IPS-18c (cell line): ENCODE measurements around the gene GLT1D1.

Experiments used
- H3K4me3 ChIP-seq: 2 replicates; pipeline ENCODE4 v1.7.0; 2013; ENCODE audit warnings: low read depth, mild to moderate bottlenecking, low read length, moderate library complexity; ENCODE audit not compliant: insufficient read depth
- H3K9me3 ChIP-seq: one replicate; pipeline ENCODE4 v1.6.1; 2013; ENCODE audit warnings: mild to moderate bottlenecking, low read length, moderate library complexity; ENCODE audit not compliant: control insufficient read depth, insufficient read depth

The GLT1D1 gene

DNA sequence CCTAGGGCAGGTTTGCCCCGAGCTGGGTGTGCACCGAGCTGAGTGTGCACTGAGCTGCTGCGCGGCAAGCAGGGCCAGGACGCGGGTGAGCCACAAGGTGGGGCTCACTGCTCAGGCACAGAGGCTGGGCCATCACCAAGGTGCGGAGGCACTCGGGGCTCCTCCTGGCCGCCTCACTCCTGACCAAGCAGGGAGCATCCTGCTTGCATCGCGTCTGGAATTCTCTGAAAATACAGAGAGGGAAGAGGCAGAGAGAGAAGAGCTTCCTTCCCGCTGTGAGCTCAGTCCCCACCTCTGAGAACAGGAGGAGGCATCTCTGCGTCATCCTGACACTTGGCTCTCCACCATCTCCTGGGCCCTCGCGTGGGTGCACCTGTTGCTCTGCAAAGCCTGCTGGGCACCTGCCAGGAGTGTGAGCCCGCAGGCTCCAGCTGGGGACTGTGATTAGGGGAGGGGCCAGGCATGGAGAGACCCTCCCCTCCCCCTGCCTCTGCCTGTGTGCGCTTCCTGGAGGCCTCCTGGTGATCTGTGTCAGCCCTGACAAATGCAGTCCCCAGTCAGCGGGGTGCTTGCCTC lies 116.3 kb downstream of the GLT1D1 start:
- Histone ChIP-seq H3K4me3 (peak overlapping the region; percentile 44; the same call in 1 of the 2 replicates), H3K9me3 (peaks cover 2% of the 10 kb centered on the region)

DNA sequence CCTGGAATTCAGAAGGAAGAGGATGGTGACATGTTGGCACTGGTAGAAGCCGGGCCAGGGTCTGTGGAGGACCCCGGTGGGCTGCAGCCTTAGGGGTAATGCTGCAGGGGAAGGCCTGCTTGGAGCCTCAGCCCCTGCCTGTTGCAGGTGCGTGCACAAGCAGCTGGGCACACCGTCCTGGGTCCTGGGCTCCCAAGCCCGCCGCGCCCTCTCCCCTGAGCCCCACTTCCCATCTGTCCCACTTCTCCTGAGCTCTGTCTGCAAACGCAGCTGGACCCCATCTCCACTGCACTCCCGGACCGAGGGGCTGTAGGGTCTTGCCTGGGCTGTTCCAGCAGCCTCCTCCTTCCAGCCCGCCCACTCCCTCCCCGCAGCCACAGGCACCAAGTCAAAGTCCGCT lies 116.8 kb downstream of the GLT1D1 start:
- peak overlapping the region; percentile 44 for H3K4me3 ChIP-seq

DNA sequence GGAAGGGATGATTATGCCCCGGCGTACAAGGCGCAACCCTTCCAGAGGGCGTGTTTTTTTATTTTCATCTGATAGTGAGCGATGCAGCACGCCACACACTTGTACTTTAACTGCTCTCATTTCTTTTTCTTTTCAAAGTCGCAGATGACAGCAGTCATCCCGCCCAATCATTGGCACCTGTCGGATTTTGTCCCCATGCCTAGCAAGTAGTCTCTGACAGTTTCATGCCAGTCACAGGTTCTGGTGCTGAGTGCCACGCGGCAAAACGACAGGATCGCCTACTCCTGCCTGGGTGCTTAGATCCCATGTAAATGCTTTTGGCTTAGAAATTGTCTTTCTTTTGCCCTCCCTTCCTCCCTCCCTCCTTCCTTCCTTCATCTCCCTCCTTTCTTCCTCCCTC lies 117.7 kb downstream of the GLT1D1 start:
- H3K4me3 ChIP-seq = no peak overlapping the region
- H3K9me3 ChIP-seq = no peaks in the 10 kb centered on the region

More for the DNA sequence above, 116.8 kb downstream of the GLT1D1 start:
- no peaks in the 10 kb centered on the region for H3K9me3 ChIP-seq

DNA sequence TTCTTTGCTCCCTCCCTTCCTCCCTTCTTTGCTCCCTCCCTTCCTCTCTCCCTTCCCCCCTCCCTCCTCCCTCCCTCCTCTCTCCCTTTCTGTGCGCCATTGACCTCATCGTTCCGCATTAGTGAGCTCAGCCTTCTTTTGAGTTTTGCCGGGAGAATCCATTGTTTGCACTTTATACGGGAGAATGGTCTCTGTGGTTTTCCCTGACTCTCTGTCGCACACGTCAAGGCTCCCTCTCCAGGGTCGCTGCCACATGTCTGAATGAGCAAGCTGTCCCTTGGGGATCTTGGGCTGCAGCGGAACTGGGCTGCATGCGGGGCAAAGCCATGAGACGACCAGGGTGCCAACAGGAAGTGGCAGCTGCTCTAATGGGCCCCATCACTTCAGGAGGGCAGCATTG lies 118.5 kb downstream of the GLT1D1 start:
- Histone ChIP-seq H3K9me3 (no peaks in the 10 kb centered on the region), H3K4me3 (no peak overlapping the region)

DNA sequence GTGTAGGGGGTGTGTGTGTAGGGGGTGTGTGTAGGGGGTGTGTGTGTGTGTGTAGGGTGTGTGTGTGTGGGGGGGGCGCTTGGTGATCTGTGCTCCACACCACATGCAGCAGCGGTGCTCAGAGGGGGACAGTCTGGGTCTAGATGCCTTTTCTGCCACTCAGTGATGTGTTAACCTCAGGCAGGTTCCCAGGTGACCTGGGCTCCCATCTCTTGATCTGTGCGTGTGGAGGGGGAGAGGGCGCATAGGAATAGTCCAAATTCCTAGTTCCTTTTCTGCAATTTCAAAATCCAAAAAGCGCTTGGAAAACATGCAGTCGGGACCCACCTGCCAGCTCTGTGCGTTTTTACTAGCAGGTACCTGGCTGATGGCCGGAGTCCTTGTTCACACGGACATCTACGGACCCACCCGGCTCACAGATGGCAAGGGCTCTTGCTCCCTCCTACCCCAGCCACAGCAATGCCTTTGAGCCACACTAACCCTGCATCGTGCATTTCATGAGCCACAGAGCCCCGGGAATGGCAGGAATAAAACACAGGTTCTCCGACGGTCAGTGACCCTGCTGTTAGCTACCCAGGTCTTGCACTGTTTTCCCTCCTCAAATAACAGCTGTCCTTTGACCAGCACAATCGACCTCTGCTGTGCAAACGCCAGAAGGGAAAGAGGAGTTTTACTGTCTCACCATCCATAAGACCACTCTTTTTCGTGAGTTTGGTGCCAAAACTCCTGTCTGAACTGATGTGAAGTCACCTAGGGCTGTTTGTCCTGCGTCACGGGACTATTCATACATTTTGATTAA lies 120.8 kb downstream of the GLT1D1 start:
- Histone ChIP-seq H3K9me3 (no peaks in the 10 kb centered on the region), H3K4me3 (no peak overlapping the region)

DNA sequence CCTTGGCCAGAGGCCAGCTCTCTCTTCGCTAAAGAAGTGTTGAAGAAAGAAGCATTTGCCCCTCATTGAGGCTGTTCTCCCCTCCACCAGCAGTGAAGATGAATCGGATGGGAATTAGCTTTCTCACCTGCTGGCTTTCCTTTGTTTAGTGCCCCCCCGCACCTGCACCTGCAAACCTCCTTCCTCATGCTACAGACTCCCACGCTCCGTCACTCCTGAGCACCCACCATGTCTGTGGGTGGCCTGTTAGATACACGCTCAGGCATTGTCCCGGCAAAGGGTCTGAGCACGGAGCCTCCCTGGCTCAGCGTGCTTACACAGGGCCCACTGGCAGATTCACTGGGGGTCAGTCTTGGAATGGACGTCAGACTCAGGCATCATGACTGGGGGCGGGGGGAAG lies 121.6 kb downstream of the GLT1D1 start:
- Histone ChIP-seq H3K9me3 (no peaks in the 10 kb centered on the region), H3K4me3 (no peak overlapping the region)

DNA sequence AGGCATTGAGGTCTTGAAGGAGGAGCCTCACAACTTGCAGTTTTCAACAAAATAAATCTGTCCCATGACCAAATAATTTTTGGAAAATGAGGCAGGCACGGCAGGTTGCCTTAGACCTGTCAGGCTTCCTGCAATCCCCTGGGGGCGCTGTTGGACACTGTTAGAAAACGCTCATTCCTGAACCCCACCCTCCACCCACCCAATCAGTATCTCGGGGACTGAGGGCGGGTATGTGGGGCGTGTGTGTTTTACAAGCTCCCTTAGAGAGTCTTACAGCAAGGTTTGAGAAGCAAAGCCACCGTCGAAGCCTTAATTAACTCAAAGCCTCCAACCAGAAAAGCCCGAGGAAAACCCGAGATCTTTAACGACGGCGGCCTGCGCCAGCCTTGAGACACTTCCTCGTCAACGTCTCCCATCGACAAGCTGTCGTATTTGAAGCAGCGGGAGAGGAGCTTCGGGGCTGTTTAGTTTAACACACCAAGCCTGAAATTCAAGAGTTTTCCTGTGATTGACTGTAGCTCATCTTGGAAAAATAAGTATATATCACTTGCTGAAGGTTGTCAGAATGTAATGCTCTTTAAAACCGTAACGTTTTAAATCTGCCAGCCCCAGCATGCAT lies 123.0 kb downstream of the GLT1D1 start:
- no peak overlapping the region for H3K4me3 ChIP-seq
- H3K9me3 ChIP-seq = no peaks in the 10 kb centered on the region

DNA sequence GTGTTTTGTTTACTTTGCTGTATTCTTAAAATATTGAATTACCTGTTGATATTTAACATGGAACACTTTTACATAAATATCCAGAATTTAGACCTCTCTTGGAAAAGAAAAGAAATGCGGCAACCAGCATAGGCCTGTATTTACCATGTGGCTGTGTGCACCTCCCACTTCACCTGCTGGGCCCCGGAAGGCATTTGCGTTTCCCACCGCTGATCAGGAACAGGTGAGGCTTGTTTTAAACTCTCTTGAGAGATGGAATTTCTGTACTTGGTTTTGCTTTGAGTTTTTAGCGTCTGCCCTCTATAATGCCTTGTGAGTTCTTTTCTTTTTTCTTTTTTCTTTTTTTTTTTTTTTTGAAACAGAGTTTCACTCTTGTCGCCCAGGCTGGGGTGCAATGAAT lies 124.2 kb downstream of the GLT1D1 start:
- no peaks in the 10 kb centered on the region for H3K9me3 ChIP-seq
- H3K4me3 ChIP-seq = no peak overlapping the region

DNA sequence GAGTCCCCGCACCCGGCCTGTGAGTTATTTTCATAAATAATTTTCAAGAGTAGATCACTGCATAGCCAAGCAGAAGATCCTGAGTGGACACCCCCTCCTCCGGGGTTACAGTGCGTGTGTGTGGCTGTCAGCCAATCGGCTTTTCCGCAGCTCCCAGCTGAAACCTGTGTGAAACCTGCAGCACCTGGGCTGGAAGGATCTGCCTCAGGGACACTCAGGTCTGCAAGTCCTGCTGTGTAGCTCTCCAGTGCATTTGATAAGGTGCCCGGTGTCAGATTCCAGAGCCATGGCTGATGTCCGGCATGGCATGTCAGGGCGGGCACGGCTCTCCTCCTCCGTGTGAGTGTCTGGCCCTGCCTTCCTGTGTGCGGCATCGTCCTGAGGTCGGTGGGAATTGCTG lies 124.8 kb downstream of the GLT1D1 start:
- H3K9me3 ChIP-seq = no peaks in the 10 kb centered on the region
- no peak overlapping the region for H3K4me3 ChIP-seq

DNA sequence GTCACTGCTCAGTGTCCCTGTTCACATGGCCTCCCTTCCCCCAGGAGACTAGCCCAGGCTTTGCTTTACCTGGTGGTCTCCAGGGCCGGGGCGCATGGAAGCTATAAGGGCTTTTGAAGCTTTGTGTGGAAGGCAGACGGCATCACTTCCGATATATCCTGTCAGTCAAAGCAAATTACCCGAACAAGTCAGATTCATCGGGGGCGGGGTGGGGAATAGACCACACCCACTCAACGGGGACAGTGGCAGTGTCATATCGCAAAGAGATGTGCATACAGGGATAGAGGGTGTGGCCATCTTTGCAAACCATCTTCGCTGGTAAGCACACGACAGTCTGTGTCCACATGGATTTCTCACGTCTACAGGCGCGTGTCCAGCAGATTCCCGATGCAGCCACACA lies 127.3 kb downstream of the GLT1D1 start:
- Histone ChIP-seq H3K9me3 (no peaks in the 10 kb centered on the region), H3K4me3 (no peak overlapping the region)

DNA sequence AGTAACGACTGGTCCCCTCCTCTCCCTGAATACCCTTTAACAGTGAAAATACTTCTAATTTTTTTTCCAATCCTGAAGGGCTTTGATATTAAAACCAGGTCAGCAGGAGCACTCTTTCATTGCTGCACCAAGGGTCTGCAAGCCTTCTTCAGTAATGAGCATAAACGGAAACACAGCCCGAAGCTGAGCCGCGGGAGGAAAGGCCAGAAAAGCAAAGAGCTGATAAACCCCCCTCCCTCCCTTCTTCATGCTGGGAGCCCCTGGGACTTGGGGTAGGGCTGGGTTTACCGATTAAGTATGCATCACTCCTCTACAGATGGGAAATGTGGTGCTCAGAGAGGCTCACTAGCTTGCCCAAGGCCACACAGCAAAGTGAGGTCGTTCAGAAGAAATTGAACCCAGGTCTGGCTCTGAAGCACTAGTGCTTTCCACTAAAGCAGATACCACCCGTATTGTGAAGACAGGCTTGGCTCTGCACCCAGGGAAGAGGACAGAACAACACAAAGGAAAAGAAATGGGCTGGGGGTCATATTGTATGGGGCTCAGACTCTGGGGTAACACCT lies 128.8 kb downstream of the GLT1D1 start:
- H3K9me3 ChIP-seq = no peaks in the 10 kb centered on the region

DNA sequence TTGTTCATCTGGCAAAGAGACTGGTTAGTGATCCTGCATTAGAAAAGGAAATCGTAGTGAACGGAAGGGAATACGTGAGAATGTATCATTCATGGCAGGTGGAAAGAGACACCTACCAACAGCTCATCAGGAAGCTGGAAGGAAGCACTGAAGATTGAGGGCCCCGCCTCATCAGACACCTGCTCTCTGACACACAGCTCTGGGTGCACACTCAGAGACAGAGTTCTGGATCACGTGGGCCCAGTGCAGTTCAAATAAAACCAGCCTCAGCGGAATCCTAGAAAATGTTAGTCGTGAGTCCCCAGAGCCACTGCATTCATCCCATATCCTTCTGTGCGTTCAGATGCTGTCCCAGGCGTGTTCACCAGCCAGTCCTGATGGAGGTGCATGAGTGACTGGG lies 129.7 kb downstream of the GLT1D1 start:
- H3K9me3 ChIP-seq = no peaks in the 10 kb centered on the region

More for the DNA sequence above, 128.8 kb downstream of the GLT1D1 start:
- H3K4me3 ChIP-seq = no peak overlapping the region

DNA sequence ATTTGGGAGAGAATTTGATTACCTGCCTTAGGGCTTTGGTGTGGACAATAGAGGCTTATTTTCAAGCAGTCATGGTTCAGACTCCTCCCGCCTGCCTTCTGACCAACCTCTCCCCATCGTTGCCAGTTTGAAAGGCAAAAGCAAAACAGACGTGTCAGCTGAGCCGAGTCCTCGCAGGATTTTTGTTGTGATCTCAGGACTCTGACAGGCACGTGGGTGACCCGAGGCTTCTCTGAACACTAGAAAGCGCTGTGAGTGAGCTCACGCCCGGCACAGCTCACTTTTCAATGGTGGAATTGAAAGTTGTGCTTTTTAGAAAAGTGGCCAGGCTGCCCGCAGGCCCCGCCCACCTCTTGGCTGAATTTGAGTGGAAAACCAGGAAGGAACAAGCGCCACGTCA lies 130.1 kb downstream of the GLT1D1 start:
- Histone ChIP-seq H3K9me3 (no peaks in the 10 kb centered on the region), H3K4me3 (no peak overlapping the region)

More for the DNA sequence above, 129.7 kb downstream of the GLT1D1 start:
- H3K4me3 ChIP-seq = no peak overlapping the region

DNA sequence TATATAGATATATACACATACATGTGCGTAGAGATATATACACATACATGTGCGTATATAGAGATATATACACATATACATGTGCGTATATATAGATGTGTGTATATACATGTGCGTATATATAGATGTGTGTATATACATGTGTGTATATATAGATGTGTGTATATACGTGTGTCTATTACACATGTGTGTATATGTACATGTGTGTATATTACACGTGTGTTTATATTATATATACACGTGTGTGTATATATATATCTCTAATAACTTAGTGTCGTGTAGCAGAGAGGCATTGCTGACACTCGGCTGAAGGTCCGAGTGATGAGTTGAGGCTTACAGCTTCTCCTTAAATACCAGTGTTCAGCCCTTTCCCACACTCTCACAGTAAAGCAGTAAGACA lies 133.7 kb downstream of the GLT1D1 start:
- H3K4me3 ChIP-seq = no peak overlapping the region
- no peaks in the 10 kb centered on the region for H3K9me3 ChIP-seq

DNA sequence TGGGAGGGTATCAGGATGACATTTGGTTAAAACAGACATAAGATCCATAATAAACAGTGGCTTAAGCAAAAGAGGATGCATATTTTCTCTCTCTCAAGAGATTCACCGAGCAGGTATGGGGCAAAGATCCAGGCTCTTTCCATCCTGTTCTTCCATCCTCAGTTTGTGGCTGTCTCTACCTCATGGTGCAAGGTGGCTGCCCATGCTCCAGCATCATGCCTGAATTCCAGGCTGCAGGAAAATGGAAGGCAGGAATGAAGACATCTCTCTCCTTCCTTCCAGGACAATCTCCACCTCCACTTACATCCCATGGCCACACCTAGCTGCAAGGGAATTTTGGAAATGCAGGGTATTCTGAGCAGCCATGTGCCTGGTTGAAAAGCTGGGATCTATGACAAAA lies 136.0 kb downstream of the GLT1D1 start:
- no peak overlapping the region for H3K4me3 ChIP-seq
- H3K9me3 ChIP-seq = no peaks in the 10 kb centered on the region

DNA sequence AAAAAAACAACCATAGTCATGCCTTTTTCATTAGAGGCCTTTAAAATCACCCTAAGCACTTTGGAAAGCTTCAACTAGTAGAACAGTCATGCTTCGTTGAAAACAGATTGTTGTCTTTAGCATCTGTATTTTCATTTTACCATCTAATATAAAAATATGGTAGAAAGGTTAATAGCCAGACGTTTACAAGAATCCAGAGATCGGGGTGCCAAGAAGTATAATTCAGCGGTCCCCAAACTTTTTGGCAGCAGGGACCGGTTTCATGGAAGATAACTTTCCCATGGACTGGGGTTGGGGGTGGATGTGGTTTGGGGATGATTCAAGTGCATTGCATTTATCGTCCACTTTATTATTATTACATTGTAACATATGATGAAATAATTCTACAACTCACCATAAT lies 138.4 kb downstream of the GLT1D1 start:
- Histone ChIP-seq H3K4me3 (no peak overlapping the region), H3K9me3 (no peaks in the 10 kb centered on the region)

DNA sequence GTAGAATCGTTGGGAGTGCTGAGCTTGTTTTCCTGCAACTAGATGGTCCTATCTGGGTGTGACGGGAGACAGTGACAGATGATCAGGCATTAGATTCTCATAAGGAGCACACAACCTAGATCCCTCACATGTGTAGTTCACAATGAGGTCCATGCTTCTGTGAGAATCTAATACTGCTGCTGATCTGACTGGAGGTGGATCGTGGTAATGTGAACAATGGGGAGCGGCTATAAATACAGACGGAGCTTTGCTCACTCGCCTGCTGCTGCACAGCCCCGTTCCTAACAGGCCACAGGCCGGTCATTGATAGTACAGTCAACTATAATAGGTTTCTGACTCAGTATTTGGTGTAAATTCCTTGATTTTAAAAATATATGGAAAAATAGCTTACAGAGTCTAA lies 138.8 kb downstream of the GLT1D1 start:
- no peaks in the 10 kb centered on the region for H3K9me3 ChIP-seq
- no peak overlapping the region for H3K4me3 ChIP-seq

DNA sequence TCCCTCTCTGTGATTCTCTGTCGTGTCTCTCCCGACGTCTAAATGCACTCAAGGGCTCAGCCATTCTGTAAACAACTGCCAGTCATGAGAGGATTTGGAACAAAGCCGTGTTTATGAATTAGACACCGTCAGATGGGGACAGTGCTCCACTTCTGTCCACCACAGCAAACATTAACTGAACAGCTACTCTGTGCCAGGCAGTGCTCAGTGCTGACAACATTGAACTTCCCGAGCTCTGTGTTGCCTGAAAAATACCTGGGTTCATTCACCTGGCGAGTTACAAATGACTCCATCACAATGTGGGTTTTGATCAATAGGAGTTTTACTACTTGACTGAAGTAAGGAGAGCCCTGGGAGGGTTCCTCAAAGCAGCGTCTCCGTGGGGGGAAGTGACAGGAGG lies 139.3 kb downstream of the GLT1D1 start:
- H3K4me3 ChIP-seq = no peak overlapping the region
- H3K9me3 ChIP-seq = no peaks in the 10 kb centered on the region
